Neural cell (in vitro differentiated cells): Measurements from ENCODE around the gene PLEKHG3.

ENCODE experiments used
- EP300 ChIP-seq: fragments of 450-650 bp; conservative IDR thresholded peaks from 2 replicates; pipeline ENCODE4 v1.6.1; 2014; ENCODE audit warnings: antibody characterized with exemption, mild to moderate bottlenecking, moderate library complexity; ENCODE audit not compliant: poor library complexity, severe bottlenecking
- SMC3 ChIP-seq: fragments of 450-650 bp; conservative IDR thresholded peaks from 2 replicates; pipeline ENCODE4 v1.6.1; 2014; ENCODE audit warnings: antibody characterized with exemption, mild to moderate bottlenecking, moderate library complexity; ENCODE audit not compliant: poor library complexity
- TF ChIP-seq, protein P1 (sequence below): fragments of 450-650 bp; IDR thresholded peaks from 2 replicates; pipeline ENCODE4 v1.5.1; 2014; ENCODE audit warnings: antibody characterized with exemption, mild to moderate bottlenecking, moderate library complexity; ENCODE audit not compliant: poor library complexity, severe bottlenecking

DNA sequence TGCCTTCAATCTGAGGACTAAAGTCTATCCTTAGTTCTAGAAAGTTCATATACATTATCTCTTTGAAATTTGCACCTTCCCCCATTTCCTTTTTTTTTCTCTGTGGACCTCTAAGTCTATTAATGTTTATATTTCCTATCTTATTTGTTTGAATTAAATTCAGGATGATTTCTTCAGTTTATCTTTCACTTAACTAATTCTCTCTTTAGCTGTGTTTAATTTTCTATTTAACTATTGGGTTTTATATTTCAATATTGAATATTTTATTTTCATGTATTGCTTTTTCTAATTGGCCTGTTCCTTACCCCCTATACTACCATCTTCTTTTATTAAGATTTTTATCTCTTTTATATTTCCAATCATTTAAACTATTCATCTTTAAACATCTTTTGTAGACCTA is 9.5 kb downstream of the PLEKHG3 start:
- no peak for TF ChIP-seq EP300
- TF ChIP-seq, protein P1, sequence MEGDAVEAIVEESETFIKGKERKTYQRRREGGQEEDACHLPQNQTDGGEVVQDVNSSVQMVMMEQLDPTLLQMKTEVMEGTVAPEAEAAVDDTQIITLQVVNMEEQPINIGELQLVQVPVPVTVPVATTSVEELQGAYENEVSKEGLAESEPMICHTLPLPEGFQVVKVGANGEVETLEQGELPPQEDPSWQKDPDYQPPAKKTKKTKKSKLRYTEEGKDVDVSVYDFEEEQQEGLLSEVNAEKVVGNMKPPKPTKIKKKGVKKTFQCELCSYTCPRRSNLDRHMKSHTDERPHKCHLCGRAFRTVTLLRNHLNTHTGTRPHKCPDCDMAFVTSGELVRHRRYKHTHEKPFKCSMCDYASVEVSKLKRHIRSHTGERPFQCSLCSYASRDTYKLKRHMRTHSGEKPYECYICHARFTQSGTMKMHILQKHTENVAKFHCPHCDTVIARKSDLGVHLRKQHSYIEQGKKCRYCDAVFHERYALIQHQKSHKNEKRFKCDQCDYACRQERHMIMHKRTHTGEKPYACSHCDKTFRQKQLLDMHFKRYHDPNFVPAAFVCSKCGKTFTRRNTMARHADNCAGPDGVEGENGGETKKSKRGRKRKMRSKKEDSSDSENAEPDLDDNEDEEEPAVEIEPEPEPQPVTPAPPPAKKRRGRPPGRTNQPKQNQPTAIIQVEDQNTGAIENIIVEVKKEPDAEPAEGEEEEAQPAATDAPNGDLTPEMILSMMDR = no peak
- TF ChIP-seq SMC3 = no peak
